Jurkat, Clone E6-1 (cell line): Measurements from ENCODE around the gene USP6NL.
"Not testable (repeated sequence)": the region's sequence is repeated elsewhere in the genome, so short reads cannot be mapped to it uniquely, and the experiment has no call there.

Experiments used
- DNase-seq: peaks from one replicate; pipeline ENCODE4 v3.0.0-alpha.2; 2011; ENCODE audit warnings: low read depth, low spot score
- H3K4me3 ChIP-seq: 2 replicates; pipeline ENCODE4 v1.5.1; 2011; ENCODE audit warnings: mild to moderate bottlenecking, low read length, control low read depth, moderate library complexity

Gene USP6NL

GRCh38 chr10:11504566-11505285, 106.7 kb downstream of the USP6NL start:
- H3K4me3 ChIP-seq = no peak overlapping the region
- DNase-seq = no peak

GRCh38 chr10:11501600-11501999, 109.8 kb downstream of the USP6NL start:
- no peak overlapping the region for H3K4me3 ChIP-seq
- no peak for DNase-seq

- no peak overlapping the region for H3K4me3 ChIP-seq
- DNase-seq = no peak
These were observed 111.9 kb downstream of the USP6NL start for GRCh38 chr10:11499425-11500071.

GRCh38 chr10:11498399-11498798, 113.1 kb downstream of the USP6NL start:
- no peak overlapping the region for H3K4me3 ChIP-seq
- DNase-seq = no peak

- not testable (repeated sequence) for H3K4me3 ChIP-seq, DNase-seq
These were observed 116.5 kb downstream of the USP6NL start for GRCh38 chr10:11494923-11495322.

GRCh38 chr10:11493646-11494045, 117.8 kb downstream of the USP6NL start:
- no peak for DNase-seq

GRCh38 chr10:11491087-11491486, 120.4 kb downstream of the USP6NL start:
- no peak overlapping the region for H3K4me3 ChIP-seq
- DNase-seq = no peak

More at GRCh38 chr10:11493646-11494045, 117.8 kb downstream of the USP6NL start:
- H3K4me3 ChIP-seq = no peak overlapping the region

- no peak for DNase-seq
- H3K4me3 ChIP-seq = no peak overlapping the region
These were observed 121.9 kb downstream of the USP6NL start for GRCh38 chr10:11489591-11489990.

- no peak for DNase-seq
- H3K4me3 ChIP-seq = no peak overlapping the region
These were observed 123.3 kb downstream of the USP6NL start for GRCh38 chr10:11488126-11488525.

- no peak for DNase-seq
These were observed 128.0 kb downstream of the USP6NL start for GRCh38 chr10:11483201-11484148.

GRCh38 chr10:11482306-11482705, 129.1 kb downstream of the USP6NL start:
- H3K4me3 ChIP-seq = no peak overlapping the region
- DNase-seq = no peak

More at GRCh38 chr10:11483201-11484148, 128.0 kb downstream of the USP6NL start:
- no peak overlapping the region for H3K4me3 ChIP-seq

GRCh38 chr10:11480687-11481086, 130.8 kb downstream of the USP6NL start:
- no peak overlapping the region for H3K4me3 ChIP-seq
- no peak for DNase-seq

GRCh38 chr10:11479300-11479699, 132.2 kb downstream of the USP6NL start:
- no peak overlapping the region for H3K4me3 ChIP-seq
- DNase-seq = no peak

- DNase-seq = no peak
- no peak overlapping the region for H3K4me3 ChIP-seq
These were observed 132.6 kb downstream of the USP6NL start for GRCh38 chr10:11478807-11479206.

GRCh38 chr10:11475831-11476434, 135.5 kb downstream of the USP6NL start:
- no peak for DNase-seq
- H3K4me3 ChIP-seq = no peak overlapping the region

- no peak overlapping the region for H3K4me3 ChIP-seq
- no peak for DNase-seq
These were observed 138.2 kb downstream of the USP6NL start for GRCh38 chr10:11473128-11473760.

- peak; percentile 65 for DNase-seq
These were observed 139.2 kb downstream of the USP6NL start for GRCh38 chr10:11472158-11472753.

GRCh38 chr10:11469575-11470391, 141.7 kb downstream of the USP6NL start:
- no peak overlapping the region for H3K4me3 ChIP-seq
- no peak for DNase-seq

More at GRCh38 chr10:11472158-11472753, 139.2 kb downstream of the USP6NL start:
- no peak overlapping the region for H3K4me3 ChIP-seq
